Measurements from ENCODE around the gene PRUNE2.

The PRUNE2 gene

GRCh38 chr9:76583256-76583655 lies 322.7 kb downstream of the PRUNE2 start:
- Histone ChIP-seq H3K4me1 (ENCODE audit: insufficient read depth, low read length) (0 out of 2 replicates have a peak, but pooled peaks cover 2% of the 10 kb centered on the region), H3K27ac (ENCODE audit: low read depth, low read length) (no peak overlapping the region), H3K4me3 (ENCODE audit: low read length) (no peak overlapping the region), H3K9me3 (ENCODE audit: insufficient read depth, low read depth, low read length) (no peaks in the 10 kb centered on the region), H3K36me3 (ENCODE audit: insufficient read depth, low read length) (no peaks in the 10 kb centered on the region), H3K27me3 (ENCODE audit: insufficient read depth, low read length) (no peaks in the 10 kb centered on the region), H3K9ac (ENCODE audit: low read depth, low read length) (no peak overlapping the region)
- 94% methylated on average over 7 of the region's 7 CpGs for WGBS

- Histone ChIP-seq H3K4me1 (ENCODE audit: insufficient read depth, low read length) (0 out of 2 replicates have a peak, but pooled peaks cover 2% of the 10 kb centered on the region), H3K4me3 (ENCODE audit: low read length) (no peak overlapping the region)
- WGBS = 100% methylated on average over 2 of the region's 2 CpGs
Measured at GRCh38 chr9:76581731-76582130, 324.2 kb downstream of the PRUNE2 start.

GRCh38 chr9:76580820-76581219 lies 325.1 kb downstream of the PRUNE2 start:
- no peaks in the 10 kb centered on the region for H3K36me3 ChIP-seq (ENCODE audit: insufficient read depth, low read length)
- 0 out of 2 replicates have a peak, but pooled peaks cover 2% of the 10 kb centered on the region for H3K4me1 ChIP-seq (ENCODE audit: insufficient read depth, low read length)
- no peaks in the 10 kb centered on the region for H3K27me3 ChIP-seq (ENCODE audit: insufficient read depth, low read length)
- H3K9ac ChIP-seq (ENCODE audit: low read depth, low read length) = no peak overlapping the region
- no peak overlapping the region for H3K27ac ChIP-seq (ENCODE audit: low read depth, low read length)
- 94% methylated on average over 3 of the region's 3 CpGs for WGBS
- no peak overlapping the region for H3K4me3 ChIP-seq (ENCODE audit: low read length)
- H3K9me3 ChIP-seq (ENCODE audit: insufficient read depth, low read depth, low read length) = no peaks in the 10 kb centered on the region

More at GRCh38 chr9:76581731-76582130, 324.2 kb downstream of the PRUNE2 start:
- H3K9me3 ChIP-seq (ENCODE audit: insufficient read depth, low read depth, low read length) = no peaks in the 10 kb centered on the region
- no peak overlapping the region for H3K27ac ChIP-seq (ENCODE audit: low read depth, low read length)
- H3K36me3 ChIP-seq (ENCODE audit: insufficient read depth, low read length) = no peaks in the 10 kb centered on the region
- no peaks in the 10 kb centered on the region for H3K27me3 ChIP-seq (ENCODE audit: insufficient read depth, low read length)
- no peak overlapping the region for H3K9ac ChIP-seq (ENCODE audit: low read depth, low read length)

GRCh38 chr9:76580188-76580587 lies 325.7 kb downstream of the PRUNE2 start:
- 83% methylated on average over 7 of the region's 8 CpGs for WGBS
- 0 out of 2 replicates have a peak, but pooled peaks cover 2% of the 10 kb centered on the region for H3K4me1 ChIP-seq (ENCODE audit: insufficient read depth, low read length)

GRCh38 chr9:76576344-76576743 lies 329.6 kb downstream of the PRUNE2 start:
- H3K27ac ChIP-seq (ENCODE audit: low read depth, low read length) = no peak overlapping the region
- H3K9ac ChIP-seq (ENCODE audit: low read depth, low read length) = no peak overlapping the region
- no peaks in the 10 kb centered on the region for H3K27me3 ChIP-seq (ENCODE audit: insufficient read depth, low read length)
- WGBS = 73% methylated on average over 5 of the region's 5 CpGs
- H3K36me3 ChIP-seq (ENCODE audit: insufficient read depth, low read length) = no peaks in the 10 kb centered on the region
- peaks cover 8% of the 10 kb centered on the region; the same call in 1 of the 2 replicates for H3K4me1 ChIP-seq (ENCODE audit: insufficient read depth, low read length)
- H3K9me3 ChIP-seq (ENCODE audit: insufficient read depth, low read depth, low read length) = no peaks in the 10 kb centered on the region
- no peak overlapping the region for H3K4me3 ChIP-seq (ENCODE audit: low read length)

More at GRCh38 chr9:76580188-76580587, 325.7 kb downstream of the PRUNE2 start:
- Histone ChIP-seq H3K36me3 (ENCODE audit: insufficient read depth, low read length) (no peaks in the 10 kb centered on the region), H3K9me3 (ENCODE audit: insufficient read depth, low read depth, low read length) (no peaks in the 10 kb centered on the region), H3K4me3 (ENCODE audit: low read length) (no peak overlapping the region), H3K27me3 (ENCODE audit: insufficient read depth, low read length) (no peaks in the 10 kb centered on the region), H3K27ac (ENCODE audit: low read depth, low read length) (no peak overlapping the region), H3K9ac (ENCODE audit: low read depth, low read length) (no peak overlapping the region)

- Histone ChIP-seq H3K4me3 (ENCODE audit: low read length) (no peak overlapping the region), H3K4me1 (ENCODE audit: insufficient read depth, low read length) (peaks cover 8% of the 10 kb centered on the region; the same call in 1 of the 2 replicates), H3K27ac (ENCODE audit: low read depth, low read length) (no peak overlapping the region), H3K9ac (ENCODE audit: low read depth, low read length) (no peak overlapping the region), H3K9me3 (ENCODE audit: insufficient read depth, low read depth, low read length) (no peaks in the 10 kb centered on the region), H3K27me3 (ENCODE audit: insufficient read depth, low read length) (no peaks in the 10 kb centered on the region), H3K36me3 (ENCODE audit: insufficient read depth, low read length) (no peaks in the 10 kb centered on the region)
- WGBS = 96% methylated on average over 2 of the region's 2 CpGs
Measured at GRCh38 chr9:76575761-76576160, 330.2 kb downstream of the PRUNE2 start.

GRCh38 chr9:76573905-76574760 lies 331.8 kb downstream of the PRUNE2 start:
- Histone ChIP-seq H3K9me3 (ENCODE audit: insufficient read depth, low read depth, low read length) (no peaks in the 10 kb centered on the region), H3K27me3 (ENCODE audit: insufficient read depth, low read length) (no peaks in the 10 kb centered on the region), H3K9ac (ENCODE audit: low read depth, low read length) (no peak overlapping the region), H3K4me3 (ENCODE audit: low read length) (no peak overlapping the region), H3K4me1 (ENCODE audit: insufficient read depth, low read length) (peaks cover 6% of the 10 kb centered on the region; the same call in 1 of the 2 replicates), H3K36me3 (ENCODE audit: insufficient read depth, low read length) (no peaks in the 10 kb centered on the region), H3K27ac (ENCODE audit: low read depth, low read length) (no peak overlapping the region)
- WGBS = 97% methylated on average over 9 of the region's 9 CpGs

GRCh38 chr9:76573408-76573807 lies 332.5 kb downstream of the PRUNE2 start:
- no peak overlapping the region for H3K27ac ChIP-seq (ENCODE audit: low read depth, low read length)
- no peaks in the 10 kb centered on the region for H3K27me3 ChIP-seq (ENCODE audit: insufficient read depth, low read length)
- no peaks in the 10 kb centered on the region for H3K9me3 ChIP-seq (ENCODE audit: insufficient read depth, low read depth, low read length)
- no peak overlapping the region for H3K9ac ChIP-seq (ENCODE audit: low read depth, low read length)
- no peak overlapping the region for H3K4me3 ChIP-seq (ENCODE audit: low read length)
- H3K4me1 ChIP-seq (ENCODE audit: insufficient read depth, low read length) = peaks cover 6% of the 10 kb centered on the region; the same call in 1 of the 2 replicates
- no peaks in the 10 kb centered on the region for H3K36me3 ChIP-seq (ENCODE audit: insufficient read depth, low read length)

GRCh38 chr9:76572151-76572550 lies 333.8 kb downstream of the PRUNE2 start:
- H3K9ac ChIP-seq (ENCODE audit: low read depth, low read length) = no peak overlapping the region
- no peak overlapping the region for H3K27ac ChIP-seq (ENCODE audit: low read depth, low read length)
- H3K4me3 ChIP-seq (ENCODE audit: low read length) = 0 out of 2 replicates have a peak overlapping the region, but pooled peaks have one; percentile 20
- peaks cover 6% of the 10 kb centered on the region; the same call in 1 of the 2 replicates for H3K4me1 ChIP-seq (ENCODE audit: insufficient read depth, low read length)
- H3K36me3 ChIP-seq (ENCODE audit: insufficient read depth, low read length) = no peaks in the 10 kb centered on the region
- H3K9me3 ChIP-seq (ENCODE audit: insufficient read depth, low read depth, low read length) = no peaks in the 10 kb centered on the region
- H3K27me3 ChIP-seq (ENCODE audit: insufficient read depth, low read length) = no peaks in the 10 kb centered on the region
- WGBS = 100% methylated on average over 1 of the region's 3 CpGs

GRCh38 chr9:76571743-76572146 lies 334.2 kb downstream of the PRUNE2 start:
- 94% methylated on average over 36 of the region's 37 CpGs for WGBS
- Histone ChIP-seq H3K4me1 (ENCODE audit: insufficient read depth, low read length) (peaks cover 6% of the 10 kb centered on the region; the same call in 1 of the 2 replicates), H3K9ac (ENCODE audit: low read depth, low read length) (no peak overlapping the region), H3K27ac (ENCODE audit: low read depth, low read length) (no peak overlapping the region), H3K27me3 (ENCODE audit: insufficient read depth, low read length) (no peaks in the 10 kb centered on the region), H3K9me3 (ENCODE audit: insufficient read depth, low read depth, low read length) (no peaks in the 10 kb centered on the region), H3K4me3 (ENCODE audit: low read length) (peak overlapping the region; percentile 20; the same call in 1 of the 2 replicates), H3K36me3 (ENCODE audit: insufficient read depth, low read length) (no peaks in the 10 kb centered on the region)

- Histone ChIP-seq H3K9ac (ENCODE audit: low read depth, low read length) (no peak overlapping the region), H3K27me3 (ENCODE audit: insufficient read depth, low read length) (no peaks in the 10 kb centered on the region), H3K4me1 (ENCODE audit: insufficient read depth, low read length) (peaks cover 6% of the 10 kb centered on the region; the same call in 1 of the 2 replicates), H3K27ac (ENCODE audit: low read depth, low read length) (no peak overlapping the region), H3K9me3 (ENCODE audit: insufficient read depth, low read depth, low read length) (no peaks in the 10 kb centered on the region), H3K36me3 (ENCODE audit: insufficient read depth, low read length) (no peaks in the 10 kb centered on the region), H3K4me3 (ENCODE audit: low read length) (peak overlapping the region; percentile 20; the same call in 1 of the 2 replicates)
- WGBS = 97% methylated on average over 3 of the region's 3 CpGs
Measured at GRCh38 chr9:76571288-76571687, 334.6 kb downstream of the PRUNE2 start.
